HepG2 (cell line): ENCODE data around the gene HLA-DOA. TPM values are rescaled to one million over a fixed set of nuclear protein-coding genes. Genes with fewer than 3 reads are reported as not detected.

Experiments used
- ATAC-seq: fragments of 200-7000 bp; cut with Tn5 transposase; 3 replicates; pipeline ENCODE4 v1.9.1; 2020; ENCODE audit warnings: mild to moderate bottlenecking, moderate library complexity
- BruUV-seq: library from RNA; stranded (reverse); fragments of 400-500 nt; replicated peaks from 2 replicates; lab custom pipeline; 2021; lab: Mats Ljungman, UMichigan
- CTCF ChIA-PET: fragments of 300-600 bp; formaldehyde crosslinking; extraction: SDS; loops from one replicate; lab custom pipeline; 2021; ENCODE audit warnings: low total read pairs, inconsistent platforms, low intra/inter-chr PET ratio; lab: Yijun Ruan, JAX
- POLR2A ChIA-PET: fragments of 350-600 bp; sonication (Branson Sonifier 250); formaldehyde crosslinking; loops from one replicate; lab custom pipeline; 2020; ENCODE audit warnings: antibody characterized with exemption, inconsistent platforms; lab: Yijun Ruan, JAX
- DNase-seq: peaks from one replicate; pipeline ENCODE4 v3.0.0-alpha.2; 2015; ENCODE audit warnings: low spot score
- FAIRE-seq: peaks from 3 replicates; lab custom pipeline; 2011; peaks lifted over from hg19 to GRCh38; lab: Jason Lieb, UNC
- H2AFZ ChIP-seq: one replicate; pipeline ENCODE4 v1.6.1; 2011; ENCODE audit warnings: low read length, inconsistent platforms
- H3K27ac ChIP-seq: fragments of 300-600 bp; 3 replicates; pipeline ENCODE4 v1.8.0; 2011; ENCODE audit warnings: mixed run types, mild to moderate bottlenecking, mixed read lengths, low read length, inconsistent platforms; ENCODE audit not compliant: insufficient read depth; ENCODE audit errors: extremely low read length
- H3K27me3 ChIP-seq, 2 experiments: fragments of 200-600 bp in 1 of 2; 2 replicates in 1 of 2; 3 replicates in 1 of 2; pipeline versions ENCODE4 v1.6.0 to v1.8.0; 2011; ENCODE audit warnings: low read length in 2 of 2, mild to moderate bottlenecking in 2 of 2, moderate library complexity in 2 of 2, inconsistent platforms in 1 of 2; ENCODE audit not compliant: insufficient read depth in 2 of 2, control insufficient read depth in 1 of 2
- H3K36me3 ChIP-seq, 2 experiments: fragments of 200-600 bp in 1 of 2; replicated peaks in 1 of 2; 2 replicates in 1 of 2; 3 replicates in 1 of 2; pipeline versions ENCODE4 v1.5.1 to v1.8.0; 2011; ENCODE audit warnings: low read length in 2 of 2, inconsistent platforms in 1 of 2; ENCODE audit not compliant: insufficient read depth in 2 of 2, control insufficient read depth in 1 of 2
- H3K4me1 ChIP-seq: 2 replicates; pipeline ENCODE4 v1.5.1; 2012; ENCODE audit warnings: low read length, inconsistent platforms; ENCODE audit not compliant: insufficient read depth
- H3K4me2 ChIP-seq: 2 replicates; pipeline ENCODE4 v1.6.0; 2011; ENCODE audit warnings: low read depth, low read length, inconsistent platforms
- H3K4me3 ChIP-seq, 3 experiments: fragments of 200-600 bp in 1 of 3; sonication (generic), shearing (Covaris generic) in 1 of 3; replicated peaks in 1 of 3; 2 replicates each; pipeline ENCODE4 v1.5.1; 2011 to 2016; ENCODE audit warnings: low read length in 3 of 3, inconsistent platforms in 2 of 3, low read depth in 2 of 3, mild to moderate bottlenecking in 2 of 3, control low read depth in 1 of 3, mixed read lengths in 1 of 3; ENCODE audit not compliant: insufficient read depth in 1 of 3
- H3K79me2 ChIP-seq: one replicate; pipeline ENCODE4 v1.6.1; 2011; ENCODE audit warnings: low read length, inconsistent platforms; ENCODE audit not compliant: insufficient read depth
- H3K9ac ChIP-seq: 2 replicates; pipeline ENCODE4 v1.6.0; 2011; ENCODE audit warnings: mild to moderate bottlenecking, low read depth, low read length, inconsistent platforms; ENCODE audit not compliant: insufficient read depth
- H3K9me3 ChIP-seq: 2 replicates; pipeline ENCODE4 v1.5.1; 2012; ENCODE audit warnings: mild to moderate bottlenecking, low read length
- H4K20me1 ChIP-seq: 2 replicates; pipeline ENCODE4 v1.6.0; 2011; ENCODE audit warnings: inconsistent platforms, mild to moderate bottlenecking, low read length, moderate library complexity; ENCODE audit not compliant: insufficient read depth
- BRD4 ChIP-seq: sonication (generic); formaldehyde crosslinking; IDR thresholded peaks from 2 replicates; pipeline ENCODE4 v1.4.0; 2020; ENCODE audit warnings: missing genetic modification reagents
- HNRNPK ChIP-seq: fragments of 200-400 bp; formaldehyde crosslinking; IDR thresholded peaks from 2 replicates; pipeline ENCODE4 v1.6.1; 2018; ENCODE audit warnings: low read length, low read depth, moderate library complexity, mild to moderate bottlenecking; ENCODE audit not compliant: poor library complexity, severe bottlenecking
- MAFF ChIP-seq: IDR thresholded peaks from 2 replicates; pipeline ENCODE4 v1.6.1; 2011; ENCODE audit warnings: low read depth, low read length, improper control_type of control experiment
- NFE2L1 ChIP-seq: sonication (generic); formaldehyde crosslinking; IDR thresholded peaks from 2 replicates; pipeline ENCODE4 v1.4.0; 2020; ENCODE audit warnings: missing genetic modification reagents, mild to moderate bottlenecking, borderline replicate concordance
- ZMYM2 ChIP-seq: sonication (generic); formaldehyde crosslinking; IDR thresholded peaks from 2 replicates; pipeline ENCODE4 v1.8.0; 2022; ENCODE audit warnings: mild to moderate bottlenecking, missing genetic modification reagents
- ZNF275 ChIP-seq: sonication (generic); formaldehyde crosslinking; IDR thresholded peaks from 2 replicates; pipeline ENCODE4 v1.8.0; 2022; ENCODE audit warnings: missing genetic modification reagents, mild to moderate bottlenecking, inconsistent platforms, borderline replicate concordance
- ZNF644 ChIP-seq: IDR thresholded peaks from 2 replicates; pipeline ENCODE4 v1.6.1; 2016; ENCODE audit warnings: low read depth
- WGBS: methylation state at CpG from one replicate; pipeline ENCODE4 v1.1.6; 2017; ENCODE audit warnings: low lambda C conversion rate; 5-methylcytosine and 5-hydroxymethylcytosine counted together
- in situ Hi-C: cut with HindIII; loops from 2 replicates; pipeline ENCODE4 v1.10.0; 2017; ENCODE audit warnings: low pct_unique_long_range_greater_than_20kb; ENCODE audit not compliant: extremely low pct_ligation_motif_present
- intact Hi-C: fragments of 100-400 bp; cut with micrococcal nuclease; formaldehyde crosslinking; loops from one replicate; pipeline ENCODE4 v1.10.0; 2022; ENCODE audit not compliant: unreplicated experiment
- polyA plus RNA-seq, 8 experiments: library from polyadenylated mRNA; depleted of rRNA in 3 of 8; stranded (reverse) in 7 of 8; unstranded in 1 of 8; fragments of >200 nt; fragmentation: Illumina TruSeq in 4 of 8; extraction: Trizol in 4 of 8; gene quantifications; 2 replicates each; pipeline versions ENCODE4 v1.2.1 to v1.2.3, GENCODE V29; 2011 to 2016; ENCODE audit warnings: low read depth in 4 of 8, missing spikeins in 1 of 8, mixed read lengths in 1 of 8; ENCODE audit not compliant: insufficient read depth in 1 of 8
- total RNA-seq, 5 experiments: library from RNA; depleted of rRNA; stranded (reverse); fragments of >200 nt; fragmentation: Illumina TruSeq; extraction: Trizol; gene quantifications; 2 replicates each; pipeline ENCODE4 v1.2.3, GENCODE V29; 2016; ENCODE audit warnings: low read depth in 1 of 5
- TF ChIP-seq, protein P1 (sequence below): sonication (generic); formaldehyde crosslinking; IDR thresholded peaks from 2 replicates; pipeline ENCODE4 v1.4.0; 2020; ENCODE audit warnings: missing genetic modification reagents
- TF ChIP-seq, protein P2 (sequence below): sonication (generic); formaldehyde crosslinking; IDR thresholded peaks from 2 replicates; pipeline ENCODE4 v1.5.0; 2020; ENCODE audit warnings: mild to moderate bottlenecking, missing genetic modification reagents, borderline replicate concordance
- TF ChIP-seq, protein P3 (sequence below): sonication (generic); formaldehyde crosslinking; IDR thresholded peaks from 2 replicates; pipeline ENCODE4 v1.4.0; 2020; ENCODE audit warnings: missing genetic modification reagents, borderline replicate concordance
- TF ChIP-seq, protein P4 (sequence below): IDR thresholded peaks from 2 replicates; pipeline ENCODE4 v1.6.1; 2016; ENCODE audit warnings: missing genetic modification reagents, missing compliant biosample characterization
- TF ChIP-seq, protein P5 (sequence below): sonication (generic); formaldehyde crosslinking; IDR thresholded peaks from 2 replicates; pipeline ENCODE4 v1.5.0; 2020; ENCODE audit warnings: mild to moderate bottlenecking, low read depth, missing genetic modification reagents, borderline replicate concordance

Gene HLA-DOA
- total and polyA plus RNA-seq, 2 of the 13 experiments (the other 11 are each of a cell fraction or from before 2014, with no cell fraction given): 0.03 to 0.09 TPM

- DNase-seq (peak; percentile 87), ATAC-seq (peak; percentile 2; the same call in 2 of the 3 replicates), FAIRE-seq (peak; percentile 93)
- Histone ChIP-seq H3K27me3 (no peaks in the 10 kb centered on the region; a peak in 1 of 5 replicates), H2AFZ (no peak overlapping the region), H3K79me2 (peaks cover 43% of the 10 kb centered on the region), H3K36me3 (peaks cover 0 to 1% of the 10 kb centered on the region in 2 experiments; a peak in 2 of 5 replicates), H3K9ac (peak overlapping the region; percentile 100), H4K20me1 (peaks cover 4% of the 10 kb centered on the region), H3K4me3 (peak overlapping the region; percentile 75 to 96 (median 78)), H3K4me1 (peaks cover 39% of the 10 kb centered on the region), H3K4me2 (peak overlapping the region; percentile 93), H3K9me3 (no peaks in the 10 kb centered on the region), H3K27ac (peak overlapping the region; percentile 99)
- CTCF ChIA-PET: interaction anchor here (1.3 to 2.1 kb wide), 2 partner anchors 15 to 34 kb away, joined by 3 to 12 read pairs; partner anchors contain the start of gene HLA-DMA
- POLR2A ChIA-PET: interaction anchor here (0.7 to 10.5 kb wide), 6 partner anchors 14 to 350 kb away, joined by 3 to 305 read pairs (median 68); partner anchors contain the start of genes HLA-DMA, PSMB9, TAP1 and ZBTB22
- 3% methylated on average over 16 of the region's 16 CpGs for WGBS
- intact Hi-C loops (loop anchor here (5.0 kb wide), 1 partner anchor 80 kb away; no protein-coding TSS in a partner anchor), in situ Hi-C loops (loop anchor here (25.0 kb wide), 1 partner anchor 1055 kb away; the partner anchor contains the start of gene ZBTB12)
- BruUV-seq: no TSS peak
- TF ChIP-seq, protein P1, sequence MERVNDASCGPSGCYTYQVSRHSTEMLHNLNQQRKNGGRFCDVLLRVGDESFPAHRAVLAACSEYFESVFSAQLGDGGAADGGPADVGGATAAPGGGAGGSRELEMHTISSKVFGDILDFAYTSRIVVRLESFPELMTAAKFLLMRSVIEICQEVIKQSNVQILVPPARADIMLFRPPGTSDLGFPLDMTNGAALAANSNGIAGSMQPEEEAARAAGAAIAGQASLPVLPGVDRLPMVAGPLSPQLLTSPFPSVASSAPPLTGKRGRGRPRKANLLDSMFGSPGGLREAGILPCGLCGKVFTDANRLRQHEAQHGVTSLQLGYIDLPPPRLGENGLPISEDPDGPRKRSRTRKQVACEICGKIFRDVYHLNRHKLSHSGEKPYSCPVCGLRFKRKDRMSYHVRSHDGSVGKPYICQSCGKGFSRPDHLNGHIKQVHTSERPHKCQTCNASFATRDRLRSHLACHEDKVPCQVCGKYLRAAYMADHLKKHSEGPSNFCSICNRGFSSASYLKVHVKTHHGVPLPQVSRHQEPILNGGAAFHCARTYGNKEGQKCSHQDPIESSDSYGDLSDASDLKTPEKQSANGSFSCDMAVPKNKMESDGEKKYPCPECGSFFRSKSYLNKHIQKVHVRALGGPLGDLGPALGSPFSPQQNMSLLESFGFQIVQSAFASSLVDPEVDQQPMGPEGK (CRISPR knock-in tag): peak; percentile 60
- TF ChIP-seq, protein P2, sequence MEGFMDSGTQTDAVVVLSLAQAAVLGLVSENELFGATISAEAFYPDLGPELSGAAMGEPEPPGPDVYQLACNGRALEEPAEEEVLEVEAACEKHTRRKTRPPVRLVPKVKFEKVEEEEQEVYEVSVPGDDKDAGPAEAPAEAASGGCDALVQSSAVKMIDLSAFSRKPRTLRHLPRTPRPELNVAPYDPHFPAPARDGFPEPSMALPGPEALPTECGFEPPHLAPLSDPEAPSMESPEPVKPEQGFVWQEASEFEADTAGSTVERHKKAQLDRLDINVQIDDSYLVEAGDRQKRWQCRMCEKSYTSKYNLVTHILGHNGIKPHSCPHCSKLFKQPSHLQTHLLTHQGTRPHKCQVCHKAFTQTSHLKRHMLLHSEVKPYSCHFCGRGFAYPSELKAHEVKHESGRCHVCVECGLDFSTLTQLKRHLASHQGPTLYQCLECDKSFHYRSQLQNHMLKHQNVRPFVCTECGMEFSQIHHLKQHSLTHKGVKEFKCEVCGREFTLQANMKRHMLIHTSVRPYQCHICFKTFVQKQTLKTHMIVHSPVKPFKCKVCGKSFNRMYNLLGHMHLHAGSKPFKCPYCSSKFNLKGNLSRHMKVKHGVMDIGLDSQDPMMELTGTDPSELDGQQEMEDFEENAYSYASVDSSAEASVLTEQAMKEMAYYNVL (CRISPR knock-in tag): peak; percentile 92
- TF ChIP-seq, protein P3, sequence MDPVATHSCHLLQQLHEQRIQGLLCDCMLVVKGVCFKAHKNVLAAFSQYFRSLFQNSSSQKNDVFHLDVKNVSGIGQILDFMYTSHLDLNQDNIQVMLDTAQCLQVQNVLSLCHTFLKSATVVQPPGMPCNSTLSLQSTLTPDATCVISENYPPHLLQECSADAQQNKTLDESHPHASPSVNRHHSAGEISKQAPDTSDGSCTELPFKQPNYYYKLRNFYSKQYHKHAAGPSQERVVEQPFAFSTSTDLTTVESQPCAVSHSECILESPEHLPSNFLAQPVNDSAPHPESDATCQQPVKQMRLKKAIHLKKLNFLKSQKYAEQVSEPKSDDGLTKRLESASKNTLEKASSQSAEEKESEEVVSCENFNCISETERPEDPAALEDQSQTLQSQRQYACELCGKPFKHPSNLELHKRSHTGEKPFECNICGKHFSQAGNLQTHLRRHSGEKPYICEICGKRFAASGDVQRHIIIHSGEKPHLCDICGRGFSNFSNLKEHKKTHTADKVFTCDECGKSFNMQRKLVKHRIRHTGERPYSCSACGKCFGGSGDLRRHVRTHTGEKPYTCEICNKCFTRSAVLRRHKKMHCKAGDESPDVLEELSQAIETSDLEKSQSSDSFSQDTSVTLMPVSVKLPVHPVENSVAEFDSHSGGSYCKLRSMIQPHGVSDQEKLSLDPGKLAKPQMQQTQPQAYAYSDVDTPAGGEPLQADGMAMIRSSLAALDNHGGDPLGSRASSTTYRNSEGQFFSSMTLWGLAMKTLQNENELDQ (CRISPR knock-in tag): no peak
- TF ChIP-seq, protein P4, sequence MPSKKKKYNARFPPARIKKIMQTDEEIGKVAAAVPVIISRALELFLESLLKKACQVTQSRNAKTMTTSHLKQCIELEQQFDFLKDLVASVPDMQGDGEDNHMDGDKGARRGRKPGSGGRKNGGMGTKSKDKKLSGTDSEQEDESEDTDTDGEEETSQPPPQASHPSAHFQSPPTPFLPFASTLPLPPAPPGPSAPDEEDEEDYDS: peak; percentile 29
- TF ChIP-seq ZNF275 (CRISPR knock-in tag) (no peak), BRD4 (CRISPR knock-in tag) (peak; percentile 33; the same call in 1 of the 2 replicates), ZMYM2 (CRISPR knock-in tag) (0 out of 2 replicates have a peak, but pooled peaks have one; percentile 18), HNRNPK (no peak), ZNF644 (CRISPR knock-in tag) (peak; percentile 57; the same call in 1 of the 2 replicates), NFE2L1 (CRISPR knock-in tag) (no peak), MAFF (no peak)
- TF ChIP-seq, protein P5, sequence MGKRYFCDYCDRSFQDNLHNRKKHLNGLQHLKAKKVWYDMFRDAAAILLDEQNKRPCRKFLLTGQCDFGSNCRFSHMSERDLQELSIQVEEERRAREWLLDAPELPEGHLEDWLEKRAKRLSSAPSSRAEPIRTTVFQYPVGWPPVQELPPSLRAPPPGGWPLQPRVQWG (CRISPR knock-in tag): no peak
Measured at GRCh38 chr6:32967151-32968091, 42.0 kb downstream of the HLA-DOA start.
